GM12801 (cell line): ENCODE data around the gene ARL6IP1.

Experiments
- CTCF ChIP-seq: IDR thresholded peaks from one replicate; pipeline ENCODE4 v1.5.1; 2011; ENCODE audit warnings: control low read depth; ENCODE audit not compliant: insufficient read length; ENCODE audit errors: extremely low read depth

The ARL6IP1 gene

DNA sequence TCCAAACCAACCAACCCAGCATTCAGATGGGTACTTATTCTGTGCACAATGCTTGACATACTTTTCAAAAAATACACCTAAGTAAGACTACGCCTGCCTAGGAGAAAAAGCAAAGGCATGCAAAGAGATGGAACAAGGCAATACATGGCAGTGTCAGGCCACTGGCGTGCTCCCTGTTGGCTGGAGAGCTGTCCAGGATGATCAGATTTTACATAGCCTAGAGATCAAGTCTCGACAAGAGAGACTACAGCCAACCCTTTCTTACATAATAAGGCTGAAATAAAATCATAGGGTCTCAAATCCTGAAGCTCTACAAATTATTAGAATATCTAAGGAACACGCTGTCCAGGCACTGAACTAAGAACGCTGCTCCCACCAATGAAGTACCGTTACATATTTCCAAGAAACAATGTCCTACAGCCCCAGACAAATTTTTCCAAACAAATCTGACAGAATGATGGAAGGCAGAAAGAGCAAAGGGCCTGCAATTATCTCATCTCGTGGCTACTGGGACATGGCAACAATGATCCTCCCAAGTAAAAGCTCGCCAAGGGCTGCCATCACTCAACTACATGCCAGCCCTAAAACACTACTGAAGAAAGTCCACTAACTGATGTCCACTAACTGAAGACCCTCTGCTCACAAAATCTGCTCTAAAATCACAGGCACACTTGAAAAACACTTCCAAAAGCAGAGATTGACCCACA, 16.3 kb downstream of the ARL6IP1 start:
- TF ChIP-seq CTCF: no peak

DNA sequence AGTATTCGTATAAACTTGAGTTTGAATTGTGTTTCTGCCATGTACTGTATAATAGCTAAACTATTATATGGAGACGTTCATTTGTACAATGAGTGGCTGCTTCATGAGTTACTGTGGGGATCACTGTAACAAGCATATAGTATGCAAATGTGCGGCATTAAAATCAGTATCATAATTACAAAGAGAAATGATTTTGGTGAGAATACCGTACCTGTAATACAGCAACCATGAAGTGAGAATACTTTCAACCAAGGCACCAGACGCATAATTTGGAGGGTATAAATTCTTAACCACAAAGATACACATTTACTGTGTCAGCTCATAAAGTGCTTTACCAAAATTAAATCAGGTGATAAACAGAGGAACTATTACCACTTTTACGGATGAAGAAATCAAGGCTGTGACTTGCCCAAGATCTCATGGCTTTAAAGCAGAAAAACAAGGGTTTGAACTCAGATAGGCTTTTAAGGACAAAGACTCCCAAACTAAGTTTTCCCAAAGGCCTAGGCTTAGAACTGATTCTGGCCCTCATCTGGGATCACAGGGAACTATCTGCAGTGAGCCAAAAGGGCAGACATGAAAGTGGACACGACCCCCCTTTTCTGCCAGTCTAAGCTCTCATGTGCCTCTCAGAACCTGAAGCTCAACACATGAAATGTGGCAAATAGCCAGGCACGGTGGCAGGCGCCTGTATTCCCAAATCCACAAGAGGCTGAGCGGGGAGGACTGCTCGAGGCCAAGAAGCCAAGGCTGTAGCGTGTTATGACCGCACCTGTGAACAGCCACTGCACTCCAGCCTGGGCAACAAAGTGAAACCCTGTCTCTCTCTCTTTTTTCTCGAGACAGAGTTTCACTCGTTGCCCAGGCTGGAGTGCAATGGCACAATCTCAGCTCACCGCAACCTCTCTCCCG, 17.7 kb downstream of the ARL6IP1 start:
- no peak for TF ChIP-seq CTCF

- no peak for TF ChIP-seq CTCF
These were observed 18.5 kb downstream of the ARL6IP1 start for GRCh38 chr16:18782697-18783429.
